OCI-LY1 (cell line): ENCODE data around the gene CIDEB.

Experiments
- H2AFZ ChIP-seq: fragments of 200-600 bp; sonication (generic), shearing (Covaris generic); 2 replicates; pipeline ENCODE4 v1.6.0; 2014; ENCODE audit warnings: antibody characterized with exemption, mild to moderate bottlenecking, low read length
- H3F3A ChIP-seq: fragments of 200-600 bp; sonication (generic), shearing (Covaris generic); 2 replicates; pipeline ENCODE4 v1.6.0; 2014; ENCODE audit warnings: mild to moderate bottlenecking, antibody characterized with exemption, low read length, moderate library complexity; ENCODE audit not compliant: insufficient read depth
- H3K27ac ChIP-seq: fragments of 200-600 bp; sonication (generic); 2 replicates; pipeline ENCODE4 v1.5.1; 2014; ENCODE audit warnings: low read length, mixed run types, mild to moderate bottlenecking, low read depth; ENCODE audit not compliant: poor library complexity, severe bottlenecking
- H3K27me3 ChIP-seq: fragments of 200-600 bp; sonication (generic); 2 replicates; pipeline ENCODE4 v1.6.0; 2014; ENCODE audit warnings: antibody characterized with exemption, mild to moderate bottlenecking, low read length, moderate library complexity; ENCODE audit not compliant: insufficient read depth
- H3K36me3 ChIP-seq: fragments of 200-600 bp; sonication (generic); 2 replicates; pipeline ENCODE4 v1.6.1; 2014; ENCODE audit warnings: mild to moderate bottlenecking, antibody characterized with exemption, low read length, moderate library complexity, mixed read lengths; ENCODE audit not compliant: insufficient read depth
- H3K4me1 ChIP-seq: fragments of 200-600 bp; sonication (generic); 2 replicates; pipeline ENCODE4 v1.5.1; 2014; ENCODE audit warnings: mild to moderate bottlenecking, low read length, moderate library complexity; ENCODE audit not compliant: insufficient read depth, severe bottlenecking
- H3K4me2 ChIP-seq: fragments of 200-600 bp; sonication (generic), shearing (Covaris generic); 2 replicates; pipeline ENCODE4 v1.6.1; 2014; ENCODE audit warnings: low read length
- H3K4me3 ChIP-seq: fragments of 200-600 bp; sonication (generic); 2 replicates; pipeline ENCODE4 v1.5.1; 2014; ENCODE audit warnings: low read length, low read depth, mild to moderate bottlenecking, mixed read lengths; ENCODE audit not compliant: poor library complexity, severe bottlenecking
- H3K79me2 ChIP-seq: fragments of 200-600 bp; shearing (Covaris generic); 2 replicates; pipeline ENCODE4 v1.6.1; 2016; ENCODE audit warnings: mixed run types, low read length, mixed read lengths; ENCODE audit not compliant: insufficient read depth
- H3K9ac ChIP-seq: fragments of 200-600 bp; sonication (generic), shearing (Covaris generic); 2 replicates; pipeline ENCODE4 v1.6.1; 2014; ENCODE audit warnings: mild to moderate bottlenecking, low read length, mixed read lengths
- H3K9me2 ChIP-seq: fragments of 200-600 bp; sonication (generic), shearing (Covaris generic); 2 replicates; pipeline ENCODE4 v1.6.1; 2014; ENCODE audit warnings: low read depth, mild to moderate bottlenecking, low read length, mixed read lengths
- H3K9me3 ChIP-seq: fragments of 200-600 bp; shearing (Covaris generic); 2 replicates; pipeline ENCODE4 v1.6.1; 2014; ENCODE audit warnings: low read length, mixed read lengths
- H4K20me1 ChIP-seq: fragments of 200-600 bp; sonication (generic), shearing (Covaris generic); 2 replicates; pipeline ENCODE4 v1.6.0; 2016; ENCODE audit warnings: mild to moderate bottlenecking, low read length; ENCODE audit not compliant: insufficient read depth
- CTCF ChIP-seq: fragments of 200-600 bp; sonication (generic), shearing (Covaris generic); IDR thresholded peaks from 2 replicates; pipeline ENCODE4 v1.5.1; 2017; ENCODE audit warnings: mild to moderate bottlenecking, antibody characterized with exemption, low read length, moderate library complexity, mixed read lengths
- EZH2 ChIP-seq: fragments of 200-600 bp; sonication (generic), shearing (Covaris generic); IDR thresholded peaks from 2 replicates; pipeline ENCODE4 v1.8.0; 2017; ENCODE audit warnings: borderline replicate concordance, mixed run types, mild to moderate bottlenecking, antibody characterized with exemption, low read length, moderate library complexity, mixed read lengths

CIDEB gene

GRCh38 chr14:24348186-24348585 lies 40.4 kb upstream of the CIDEB start:
- Histone ChIP-seq H3K36me3 (no peaks in the 10 kb centered on the region), H4K20me1 (no peaks in the 10 kb centered on the region), H3K4me2 (no peak overlapping the region), H3K9me3 (no peaks in the 10 kb centered on the region), H3K9me2 (no peaks in the 10 kb centered on the region), H3K4me1 (no peaks in the 10 kb centered on the region), H2AFZ (no peak overlapping the region), H3K27ac (no peak overlapping the region), H3F3A (no peaks in the 10 kb centered on the region), H3K27me3 (peaks cover 3% of the 10 kb centered on the region; the same call in 1 of the 2 replicates), H3K9ac (no peak overlapping the region), H3K4me3 (no peak overlapping the region), H3K79me2 (no peaks in the 10 kb centered on the region)
- TF ChIP-seq CTCF (no peak), EZH2 (no peak)

GRCh38 chr14:24347134-24347533 lies 39.4 kb upstream of the CIDEB start:
- no peaks in the 10 kb centered on the region for H3K4me1 ChIP-seq
- H3K27ac ChIP-seq, result no peak overlapping the region
- H3K4me2 ChIP-seq, result no peak overlapping the region
- no peak for TF ChIP-seq CTCF
- no peaks in the 10 kb centered on the region for H3F3A ChIP-seq
- H3K27me3 ChIP-seq, result 0 out of 2 replicates have a peak, but pooled peaks cover 3% of the 10 kb centered on the region
- H3K9me2 ChIP-seq, result no peaks in the 10 kb centered on the region
- H4K20me1 ChIP-seq, result no peaks in the 10 kb centered on the region
- H2AFZ ChIP-seq, result no peak overlapping the region
- H3K4me3 ChIP-seq, result no peak overlapping the region
- H3K9me3 ChIP-seq, result no peaks in the 10 kb centered on the region
- H3K79me2 ChIP-seq, result no peaks in the 10 kb centered on the region
- H3K36me3 ChIP-seq, result no peaks in the 10 kb centered on the region
- H3K9ac ChIP-seq, result no peak overlapping the region

DNA sequence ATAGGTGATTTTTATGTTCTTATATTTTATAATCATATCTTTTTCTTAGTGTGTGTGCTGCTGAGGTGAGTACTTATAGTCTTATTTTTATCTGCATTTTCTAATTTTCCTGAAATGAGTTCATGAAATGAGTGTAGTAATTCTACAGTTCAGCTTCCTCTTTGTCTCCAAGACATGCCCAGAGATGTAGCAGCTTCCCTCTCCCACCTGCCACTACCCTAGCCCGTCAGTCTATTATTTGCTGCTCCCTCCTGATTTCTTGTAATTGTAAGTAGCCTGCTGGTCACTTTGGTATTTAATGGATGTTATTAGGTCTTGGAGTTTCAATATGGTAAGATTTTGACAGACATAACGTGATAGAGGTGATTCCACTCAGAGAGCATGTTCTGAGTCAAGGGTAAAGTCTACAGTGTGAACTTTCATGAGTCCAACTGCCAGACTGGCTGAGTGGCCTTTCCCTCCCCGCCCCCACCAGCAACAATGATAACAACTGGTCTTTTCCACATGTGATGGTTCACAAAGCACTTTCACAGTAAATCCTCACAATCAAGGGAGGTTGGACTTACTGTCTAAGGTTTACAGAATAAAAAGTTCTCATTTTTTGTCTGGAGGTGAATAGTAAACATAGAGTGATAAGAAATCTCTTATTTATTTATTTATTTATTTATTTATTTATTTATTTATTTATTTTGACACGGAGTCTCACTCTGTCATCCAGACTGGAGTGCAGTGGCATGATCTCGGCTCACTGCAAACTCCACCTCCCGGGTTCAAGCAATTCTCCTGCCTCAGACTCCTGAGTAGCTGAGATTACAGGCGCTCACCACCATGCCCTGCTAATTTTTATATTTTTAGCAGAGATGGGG lies 36.3 kb upstream of the CIDEB start:
- Histone ChIP-seq H3K4me3 (no peak overlapping the region), H3K4me2 (no peak overlapping the region), H3K27ac (no peak overlapping the region), H2AFZ (no peak overlapping the region), H3K9ac (no peak overlapping the region), H4K20me1 (no peaks in the 10 kb centered on the region), H3F3A (no peaks in the 10 kb centered on the region), H3K27me3 (no peaks in the 10 kb centered on the region), H3K4me1 (peaks cover 11% of the 10 kb centered on the region), H3K79me2 (no peaks in the 10 kb centered on the region), H3K9me2 (no peaks in the 10 kb centered on the region), H3K36me3 (no peaks in the 10 kb centered on the region), H3K9me3 (no peaks in the 10 kb centered on the region)
- TF ChIP-seq CTCF (no peak), EZH2 (no peak)
